ENCODE data around the gene GPRC5C. TPM values are rescaled to one million over a fixed set of nuclear protein-coding genes. Genes with fewer than 3 reads are reported as not detected.

The GPRC5C gene
- total and polyA plus RNA-seq, 9 of the 15 experiments (the other 6 are each of a cell fraction or from before 2014, with no cell fraction given), result 0.28 to 9.0 (median 4.1) TPM

- TF ChIP-seq E2F8 (IDR thresholded peaks at IDR 0.05; ENCODE audit: low read depth, partially characterized antibody) (no peak), TFAM (CRISPR knock-in tag; conservative IDR thresholded peaks at IDR 0.05) (no peak), HMGXB4 (CRISPR knock-in tag; IDR thresholded peaks at IDR 0.05) (no peak), NR2F6 (CRISPR knock-in tag; IDR thresholded peaks at IDR 0.05) (no peak), TCFL5 (CRISPR knock-in tag; conservative IDR thresholded peaks at IDR 0.05) (no peak), ZHX1 (conservative IDR thresholded peaks at IDR 0.05; ENCODE audit: low read length) (no peak), GTF2A2 (tag; IDR thresholded peaks at IDR 0.05) (no peak), PBX2 (CRISPR knock-in tag; IDR thresholded peaks at IDR 0.05; ENCODE audit: low read depth) (no peak), PBX2 (tag; conservative IDR thresholded peaks at IDR 0.05; ENCODE audit: low read depth) (no peak), CREM (IDR thresholded peaks at IDR 0.05; ENCODE audit: low read depth) (no peak), CBX8 (IDR thresholded peaks at IDR 0.05; ENCODE audit: borderline replicate concordance, extremely low read depth, low read depth, low read length, poor library complexity, severe bottlenecking) (no peak), ZFP36 (IDR thresholded peaks at IDR 0.05; ENCODE audit: low read depth, low read length, partially characterized antibody) (no peak), TAF7 (tag; IDR thresholded peaks at IDR 0.05) (no peak), MTA1 (IDR thresholded peaks at IDR 0.05; ENCODE audit: borderline replicate concordance) (no peak), ZNF280A (IDR thresholded peaks at IDR 0.05; ENCODE audit: low read depth, partially characterized antibody) (no peak), SP1 (CRISPR knock-in tag; IDR thresholded peaks at IDR 0.05) (no peak), SRSF7 (optimal IDR thresholded peaks at IDR 0.05; ENCODE audit: low read depth, low read length) (no peak), BCOR (IDR thresholded peaks at IDR 0.05) (no peak)
Observed at GRCh38 chr17:74392848-74393247, 39.0 kb upstream of the GPRC5C start (continued).
